ENCODE measurements around the gene HBE1.
"Not testable (repeated sequence)": the region's sequence is repeated elsewhere in the genome, so short reads cannot be mapped to it uniquely, and the experiment has no call there.

The HBE1 gene

DNA sequence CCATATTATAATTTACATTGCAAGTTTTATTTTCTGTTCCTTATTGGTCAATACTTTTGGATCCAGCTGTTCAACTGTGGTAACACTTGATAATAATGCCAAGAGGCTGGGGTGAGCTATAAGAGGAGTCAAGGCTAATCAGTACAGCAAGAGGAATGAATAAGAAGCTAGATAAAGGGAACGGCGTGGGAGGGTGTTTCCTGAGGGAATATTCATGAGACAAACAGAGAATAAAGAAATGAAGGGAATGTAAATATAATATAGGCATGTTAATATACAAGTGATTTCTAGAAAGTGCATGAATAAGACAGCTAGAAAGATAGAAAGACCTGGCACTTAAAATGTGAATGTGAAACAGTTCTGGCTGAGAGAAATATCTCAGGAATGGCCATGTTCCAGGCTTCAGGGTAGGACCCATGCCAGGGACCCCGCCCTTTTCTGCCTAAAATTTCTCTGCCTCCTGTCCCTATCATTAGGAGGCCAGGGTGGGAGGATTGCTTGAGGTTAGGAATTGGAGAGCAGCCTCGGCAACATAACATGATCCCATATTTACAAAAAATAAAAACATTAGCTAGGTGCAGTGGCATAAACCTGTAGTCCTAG is 28.1 kb upstream of the HBE1 start:
- no peak for ATAC-seq
- TF ChIP-seq, protein P1, sequence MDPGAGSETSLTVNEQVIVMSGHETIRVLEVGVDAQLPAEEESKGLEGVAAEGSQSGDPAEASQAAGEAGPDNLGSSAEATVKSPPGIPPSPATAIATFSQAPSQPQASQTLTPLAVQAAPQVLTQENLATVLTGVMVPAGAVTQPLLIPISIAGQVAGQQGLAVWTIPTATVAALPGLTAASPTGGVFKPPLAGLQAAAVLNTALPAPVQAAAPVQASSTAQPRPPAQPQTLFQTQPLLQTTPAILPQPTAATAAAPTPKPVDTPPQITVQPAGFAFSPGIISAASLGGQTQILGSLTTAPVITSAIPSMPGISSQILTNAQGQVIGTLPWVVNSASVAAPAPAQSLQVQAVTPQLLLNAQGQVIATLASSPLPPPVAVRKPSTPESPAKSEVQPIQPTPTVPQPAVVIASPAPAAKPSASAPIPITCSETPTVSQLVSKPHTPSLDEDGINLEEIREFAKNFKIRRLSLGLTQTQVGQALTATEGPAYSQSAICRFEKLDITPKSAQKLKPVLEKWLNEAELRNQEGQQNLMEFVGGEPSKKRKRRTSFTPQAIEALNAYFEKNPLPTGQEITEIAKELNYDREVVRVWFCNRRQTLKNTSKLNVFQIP (CRISPR knock-in tag; IDR thresholded peaks at IDR 0.05; ENCODE audit: borderline replicate concordance, low read depth) = no peak
- TF ChIP-seq, protein P2, sequence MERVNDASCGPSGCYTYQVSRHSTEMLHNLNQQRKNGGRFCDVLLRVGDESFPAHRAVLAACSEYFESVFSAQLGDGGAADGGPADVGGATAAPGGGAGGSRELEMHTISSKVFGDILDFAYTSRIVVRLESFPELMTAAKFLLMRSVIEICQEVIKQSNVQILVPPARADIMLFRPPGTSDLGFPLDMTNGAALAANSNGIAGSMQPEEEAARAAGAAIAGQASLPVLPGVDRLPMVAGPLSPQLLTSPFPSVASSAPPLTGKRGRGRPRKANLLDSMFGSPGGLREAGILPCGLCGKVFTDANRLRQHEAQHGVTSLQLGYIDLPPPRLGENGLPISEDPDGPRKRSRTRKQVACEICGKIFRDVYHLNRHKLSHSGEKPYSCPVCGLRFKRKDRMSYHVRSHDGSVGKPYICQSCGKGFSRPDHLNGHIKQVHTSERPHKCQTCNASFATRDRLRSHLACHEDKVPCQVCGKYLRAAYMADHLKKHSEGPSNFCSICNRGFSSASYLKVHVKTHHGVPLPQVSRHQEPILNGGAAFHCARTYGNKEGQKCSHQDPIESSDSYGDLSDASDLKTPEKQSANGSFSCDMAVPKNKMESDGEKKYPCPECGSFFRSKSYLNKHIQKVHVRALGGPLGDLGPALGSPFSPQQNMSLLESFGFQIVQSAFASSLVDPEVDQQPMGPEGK (CRISPR knock-in tag; IDR thresholded peaks at IDR 0.05; ENCODE audit: borderline replicate concordance) = no peak
- TF ChIP-seq TCF4 (CRISPR knock-in tag; IDR thresholded peaks at IDR 0.05; ENCODE audit: borderline replicate concordance) (no peak), ZNF565 (CRISPR knock-in tag; conservative IDR thresholded peaks at IDR 0.05; ENCODE audit: low read depth) (no peak), CSRNP3 (CRISPR knock-in tag; IDR thresholded peaks at IDR 0.05) (no peak), ARNTL (CRISPR knock-in tag; IDR thresholded peaks at IDR 0.05; ENCODE audit: borderline replicate concordance, low read depth) (no peak), GLIS3 (CRISPR knock-in tag; IDR thresholded peaks at IDR 0.05) (no peak), RARB (CRISPR knock-in tag; IDR thresholded peaks at IDR 0.05) (no peak), CSDC2 (CRISPR knock-in tag; IDR thresholded peaks at IDR 0.05) (no peak), ISL1 (CRISPR knock-in tag; IDR thresholded peaks at IDR 0.05) (no peak), SNAI2 (CRISPR knock-in tag; IDR thresholded peaks at IDR 0.05) (no peak), PPARA (CRISPR knock-in tag; IDR thresholded peaks at IDR 0.05; ENCODE audit: borderline replicate concordance) (no peak), TOX (CRISPR knock-in tag; IDR thresholded peaks at IDR 0.05; ENCODE audit: borderline replicate concordance) (no peak), ZFP3 (CRISPR knock-in tag; IDR thresholded peaks at IDR 0.05) (no peak)
- TF ChIP-seq, protein P3, sequence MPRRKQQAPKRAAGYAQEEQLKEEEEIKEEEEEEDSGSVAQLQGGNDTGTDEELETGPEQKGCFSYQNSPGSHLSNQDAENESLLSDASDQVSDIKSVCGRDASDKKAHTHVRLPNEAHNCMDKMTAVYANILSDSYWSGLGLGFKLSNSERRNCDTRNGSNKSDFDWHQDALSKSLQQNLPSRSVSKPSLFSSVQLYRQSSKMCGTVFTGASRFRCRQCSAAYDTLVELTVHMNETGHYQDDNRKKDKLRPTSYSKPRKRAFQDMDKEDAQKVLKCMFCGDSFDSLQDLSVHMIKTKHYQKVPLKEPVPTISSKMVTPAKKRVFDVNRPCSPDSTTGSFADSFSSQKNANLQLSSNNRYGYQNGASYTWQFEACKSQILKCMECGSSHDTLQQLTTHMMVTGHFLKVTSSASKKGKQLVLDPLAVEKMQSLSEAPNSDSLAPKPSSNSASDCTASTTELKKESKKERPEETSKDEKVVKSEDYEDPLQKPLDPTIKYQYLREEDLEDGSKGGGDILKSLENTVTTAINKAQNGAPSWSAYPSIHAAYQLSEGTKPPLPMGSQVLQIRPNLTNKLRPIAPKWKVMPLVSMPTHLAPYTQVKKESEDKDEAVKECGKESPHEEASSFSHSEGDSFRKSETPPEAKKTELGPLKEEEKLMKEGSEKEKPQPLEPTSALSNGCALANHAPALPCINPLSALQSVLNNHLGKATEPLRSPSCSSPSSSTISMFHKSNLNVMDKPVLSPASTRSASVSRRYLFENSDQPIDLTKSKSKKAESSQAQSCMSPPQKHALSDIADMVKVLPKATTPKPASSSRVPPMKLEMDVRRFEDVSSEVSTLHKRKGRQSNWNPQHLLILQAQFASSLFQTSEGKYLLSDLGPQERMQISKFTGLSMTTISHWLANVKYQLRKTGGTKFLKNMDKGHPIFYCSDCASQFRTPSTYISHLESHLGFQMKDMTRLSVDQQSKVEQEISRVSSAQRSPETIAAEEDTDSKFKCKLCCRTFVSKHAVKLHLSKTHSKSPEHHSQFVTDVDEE (CRISPR knock-in tag; IDR thresholded peaks at IDR 0.05) = no peak

DNA sequence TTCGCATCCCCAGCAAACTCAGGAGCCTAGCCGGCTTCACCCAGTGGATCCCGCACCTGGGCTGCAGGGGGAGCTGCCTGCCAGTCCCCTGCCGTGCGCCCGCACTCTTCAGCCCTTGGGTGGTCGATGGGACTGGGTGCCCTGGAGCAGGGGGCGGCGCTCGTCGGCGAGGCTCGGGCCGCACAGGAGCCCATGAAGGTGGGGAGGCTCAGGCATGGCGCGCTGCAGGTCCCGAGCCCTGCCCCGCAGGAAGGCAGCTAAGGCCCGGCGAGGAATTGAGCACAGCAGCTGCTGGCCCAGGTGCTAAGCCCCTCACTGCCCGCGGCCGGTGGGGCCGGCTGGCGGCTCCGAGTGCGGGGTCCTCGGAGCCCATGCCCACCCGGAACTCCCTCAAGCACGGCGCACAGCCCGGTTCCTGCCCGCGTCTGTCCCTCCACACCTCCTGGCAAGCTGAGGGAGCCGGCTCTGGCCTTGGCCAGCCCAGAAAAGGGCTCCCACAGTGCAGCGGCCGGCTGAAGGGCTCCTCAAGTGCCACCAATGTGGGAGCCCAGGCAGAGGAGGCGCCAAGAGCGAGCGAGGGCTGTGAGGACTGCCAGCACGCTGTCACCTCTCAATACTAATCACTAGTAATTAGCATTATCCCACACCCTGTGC is 24.7 kb upstream of the HBE1 start:
- ATAC-seq = not testable (repeated sequence)

DNA sequence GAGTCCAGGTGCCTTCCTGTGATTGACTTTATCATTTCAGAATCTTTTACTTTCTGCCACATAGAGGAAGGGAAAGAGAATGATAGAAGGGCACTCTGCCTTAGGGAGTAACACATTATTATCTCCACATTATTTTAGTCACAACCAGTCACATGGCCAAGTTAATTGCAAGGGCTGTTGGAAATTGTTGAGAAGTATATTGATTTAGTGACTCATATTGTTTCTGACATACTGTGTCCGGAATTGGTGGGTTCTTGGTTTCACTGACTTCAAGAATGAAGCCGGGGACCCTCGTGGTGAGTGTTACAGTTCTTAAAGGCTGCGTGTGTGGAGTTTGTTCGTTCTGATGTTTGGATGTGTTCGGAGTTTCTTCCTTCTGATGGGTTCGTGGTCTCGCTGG is 23.3 kb upstream of the HBE1 start:
- ATAC-seq = no peak
- TF ChIP-seq, protein P2 (CRISPR knock-in tag; IDR thresholded peaks at IDR 0.05; ENCODE audit: borderline replicate concordance) = no peak
- TF ChIP-seq, protein P1 (CRISPR knock-in tag; IDR thresholded peaks at IDR 0.05; ENCODE audit: borderline replicate concordance, low read depth) = no peak
- no peak for TF ChIP-seq CSDC2 (CRISPR knock-in tag; IDR thresholded peaks at IDR 0.05)
- TF ChIP-seq ARNTL (CRISPR knock-in tag; IDR thresholded peaks at IDR 0.05; ENCODE audit: borderline replicate concordance, low read depth) = no peak
- TF ChIP-seq, protein P3 (CRISPR knock-in tag; IDR thresholded peaks at IDR 0.05) = no peak
- TF ChIP-seq ESRRG (CRISPR knock-in tag; IDR thresholded peaks at IDR 0.05) = no peak
- TF ChIP-seq GLIS3 (CRISPR knock-in tag; IDR thresholded peaks at IDR 0.05) = no peak
- no peak for TF ChIP-seq ZNF8 (CRISPR knock-in tag; IDR thresholded peaks at IDR 0.05)
- TF ChIP-seq, protein P4, sequence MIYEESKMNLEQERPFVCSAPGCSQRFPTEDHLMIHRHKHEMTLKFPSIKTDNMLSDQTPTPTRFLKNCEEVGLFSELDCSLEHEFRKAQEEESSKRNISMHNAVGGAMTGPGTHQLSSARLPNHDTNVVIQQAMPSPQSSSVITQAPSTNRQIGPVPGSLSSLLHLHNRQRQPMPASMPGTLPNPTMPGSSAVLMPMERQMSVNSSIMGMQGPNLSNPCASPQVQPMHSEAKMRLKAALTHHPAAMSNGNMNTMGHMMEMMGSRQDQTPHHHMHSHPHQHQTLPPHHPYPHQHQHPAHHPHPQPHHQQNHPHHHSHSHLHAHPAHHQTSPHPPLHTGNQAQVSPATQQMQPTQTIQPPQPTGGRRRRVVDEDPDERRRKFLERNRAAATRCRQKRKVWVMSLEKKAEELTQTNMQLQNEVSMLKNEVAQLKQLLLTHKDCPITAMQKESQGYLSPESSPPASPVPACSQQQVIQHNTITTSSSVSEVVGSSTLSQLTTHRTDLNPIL (CRISPR knock-in tag; IDR thresholded peaks at IDR 0.05; ENCODE audit: low read depth) = no peak
- TF ChIP-seq BACH2 (CRISPR knock-in tag; IDR thresholded peaks at IDR 0.05; ENCODE audit: borderline replicate concordance) = no peak
- no peak for TF ChIP-seq SNAI2 (CRISPR knock-in tag; IDR thresholded peaks at IDR 0.05)

Measured in SK-N-SH treated with all-trans-retinoic acid at 6 μM for 48 hours (cell line).